ENCODE data around the gene OBSCN.

The OBSCN gene

GRCh38 chr1:228362141-228362883, 154.5 kb downstream of the OBSCN start:
- no peak for DNase-seq

GRCh38 chr1:228362884-228363450, 155.1 kb downstream of the OBSCN start:
- no peak for DNase-seq

DNA sequence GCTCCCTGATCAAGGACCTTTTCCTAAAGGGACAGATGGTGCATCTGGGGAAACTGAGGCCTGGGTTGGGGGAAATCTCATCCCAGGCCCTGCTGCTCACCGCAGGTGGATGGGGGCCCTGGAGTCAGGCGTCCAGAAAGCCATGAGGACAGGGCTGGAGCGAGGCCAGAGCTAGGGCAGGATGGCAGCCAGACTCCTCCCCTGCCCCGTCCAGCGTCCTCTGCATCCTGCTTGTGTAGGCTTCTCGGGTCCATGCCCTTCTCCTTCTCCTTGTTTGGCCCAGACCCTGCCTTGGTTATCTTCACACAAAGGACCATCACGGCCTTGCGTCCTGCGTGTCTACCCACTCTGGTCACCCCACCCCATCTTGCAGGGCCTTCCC, 155.8 kb downstream of the OBSCN start:
- DNase-seq, result no peak

GRCh38 chr1:228364068-228364705, 156.3 kb downstream of the OBSCN start:
- DNase-seq, result no peak

- DNase-seq, result no peak
These were observed 156.9 kb downstream of the OBSCN start for GRCh38 chr1:228364706-228365213.

GRCh38 chr1:228365271-228366061, 157.6 kb downstream of the OBSCN start:
- DNase-seq, result no peak

DNA sequence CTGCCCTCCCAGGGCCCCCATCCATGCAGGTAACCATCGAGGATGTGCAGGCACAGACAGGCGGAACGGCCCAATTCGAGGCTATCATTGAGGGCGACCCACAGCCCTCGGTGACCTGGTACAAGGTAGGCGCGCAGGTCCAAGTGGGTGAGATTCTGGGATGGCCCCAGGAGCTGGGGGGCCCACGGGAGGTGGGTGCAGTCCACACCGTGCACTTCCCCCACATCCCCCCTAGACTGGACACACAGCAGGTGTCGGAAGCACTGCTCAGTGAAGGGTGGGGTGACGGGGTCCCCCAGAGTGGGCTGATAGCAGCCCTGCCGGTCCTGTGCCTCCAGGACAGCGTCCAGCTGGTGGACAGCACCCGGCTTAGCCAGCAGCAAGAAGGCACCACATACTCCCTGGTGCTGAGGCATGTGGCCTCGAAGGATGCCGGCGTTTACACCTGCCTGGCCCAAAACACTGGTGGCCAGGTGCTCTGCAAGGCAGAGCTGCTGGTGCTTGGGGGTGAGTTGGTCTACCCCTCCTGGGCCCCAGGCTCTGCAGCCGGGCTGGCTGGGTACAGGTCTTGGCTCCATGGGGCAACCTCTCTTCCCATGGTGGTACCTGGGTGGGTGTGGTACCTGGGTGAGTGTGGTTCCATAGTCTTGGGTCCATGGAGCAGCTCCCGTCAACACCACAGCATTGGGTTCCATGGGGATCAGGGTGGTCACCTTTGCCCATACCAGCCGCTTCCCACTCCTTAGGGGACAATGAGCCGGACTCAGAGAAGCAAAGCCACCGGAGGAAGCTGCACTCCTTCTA, 158.4 kb downstream of the OBSCN start:
- DNase-seq, result no peak

- DNase-seq, result no peak
These were observed 159.3 kb downstream of the OBSCN start for GRCh38 chr1:228366866-228367741.

GRCh38 chr1:228367798-228368791, 160.3 kb downstream of the OBSCN start:
- no peak for DNase-seq

DNA sequence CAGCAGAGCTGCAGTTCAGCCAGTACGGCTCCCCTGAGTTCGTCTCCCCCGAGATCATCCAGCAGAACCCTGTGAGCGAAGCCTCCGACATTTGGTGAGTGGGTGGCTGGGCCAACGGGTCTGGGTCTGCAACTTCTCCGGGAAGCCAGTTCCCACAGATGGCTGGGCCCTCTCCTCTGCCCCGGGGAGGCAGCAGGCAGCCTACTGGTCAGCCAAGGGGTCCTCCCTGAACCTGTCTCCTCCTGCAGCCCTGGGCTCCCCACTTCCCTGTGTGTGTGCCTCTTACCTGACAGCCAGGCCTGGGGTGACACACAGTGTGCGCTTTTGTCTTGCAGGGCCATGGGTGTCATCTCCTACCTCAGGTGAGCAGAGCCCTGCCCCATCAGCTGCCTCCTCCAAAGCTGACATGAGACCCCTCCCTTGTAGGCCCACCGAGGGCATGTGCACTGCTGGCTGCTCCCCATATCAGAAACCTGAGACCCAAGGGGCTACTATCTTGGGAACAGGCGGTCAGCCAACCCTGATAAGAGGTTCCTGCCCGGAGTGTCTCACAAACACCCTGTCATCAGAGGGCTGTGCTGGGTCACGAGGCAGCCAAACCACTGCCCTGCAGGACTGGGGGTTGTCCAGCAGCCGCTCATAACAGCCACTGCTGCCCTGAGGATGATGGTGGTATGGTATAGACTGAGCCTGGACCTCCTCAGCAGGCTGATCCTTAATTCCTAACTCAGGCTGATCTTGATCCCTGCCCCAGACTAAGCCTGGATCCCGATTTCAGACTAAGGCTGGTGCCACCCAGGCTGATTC, 161.2 kb downstream of the OBSCN start:
- DNase-seq, result no peak

- DNase-seq, result no peak
These were observed 162.0 kb downstream of the OBSCN start for GRCh38 chr1:228369608-228370438.

DNA sequence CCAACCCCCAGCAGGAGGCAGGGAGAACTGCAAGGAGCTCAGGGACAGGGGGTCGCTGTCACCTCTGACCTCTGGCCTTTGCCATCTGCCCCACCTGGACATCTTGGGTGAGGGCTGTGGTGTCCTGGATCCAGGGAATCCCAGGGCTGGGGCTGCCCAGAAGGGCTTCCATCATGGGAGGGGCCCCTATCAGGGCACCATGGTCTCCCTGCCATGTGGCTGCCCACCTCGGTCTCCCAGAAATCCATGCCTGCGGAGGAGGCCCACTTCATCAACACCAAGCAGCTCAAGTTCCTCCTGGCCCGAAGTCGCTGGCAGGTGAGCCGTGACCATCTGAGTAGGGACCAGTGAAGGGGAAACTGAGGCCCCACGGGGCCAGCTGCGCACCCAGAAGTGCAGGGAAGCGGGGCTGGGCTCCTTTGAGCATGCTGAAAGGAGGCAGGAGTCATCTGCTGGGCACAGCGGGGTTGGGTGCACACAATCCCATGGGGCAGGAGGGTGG, 162.6 kb downstream of the OBSCN start:
- no peak for DNase-seq

- DNase-seq, result no peak
These were observed 163.3 kb downstream of the OBSCN start for GRCh38 chr1:228370941-228371740.

DNA sequence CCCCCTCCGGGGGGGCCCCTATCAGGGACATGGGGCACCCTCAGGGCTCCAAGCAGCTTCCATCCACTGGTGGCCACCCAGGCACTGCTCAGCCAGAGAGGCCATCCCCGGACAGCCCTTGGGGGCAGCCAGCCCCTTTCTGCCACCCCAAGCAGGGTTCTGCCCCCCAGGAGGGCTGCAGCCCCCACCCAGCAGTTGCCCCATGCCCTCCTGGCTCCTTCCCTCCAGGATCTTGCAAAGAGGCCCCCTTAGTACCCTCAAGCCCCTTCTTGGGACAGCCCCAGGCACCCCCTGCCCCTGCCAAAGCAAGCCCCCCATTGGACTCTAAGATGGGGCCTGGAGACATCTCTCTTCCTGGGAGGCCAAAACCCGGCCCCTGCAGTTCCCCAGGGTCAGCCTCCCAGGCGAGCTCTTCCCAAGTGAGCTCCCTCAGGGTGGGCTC, 163.9 kb downstream of the OBSCN start:
- no peak for DNase-seq

DNA sequence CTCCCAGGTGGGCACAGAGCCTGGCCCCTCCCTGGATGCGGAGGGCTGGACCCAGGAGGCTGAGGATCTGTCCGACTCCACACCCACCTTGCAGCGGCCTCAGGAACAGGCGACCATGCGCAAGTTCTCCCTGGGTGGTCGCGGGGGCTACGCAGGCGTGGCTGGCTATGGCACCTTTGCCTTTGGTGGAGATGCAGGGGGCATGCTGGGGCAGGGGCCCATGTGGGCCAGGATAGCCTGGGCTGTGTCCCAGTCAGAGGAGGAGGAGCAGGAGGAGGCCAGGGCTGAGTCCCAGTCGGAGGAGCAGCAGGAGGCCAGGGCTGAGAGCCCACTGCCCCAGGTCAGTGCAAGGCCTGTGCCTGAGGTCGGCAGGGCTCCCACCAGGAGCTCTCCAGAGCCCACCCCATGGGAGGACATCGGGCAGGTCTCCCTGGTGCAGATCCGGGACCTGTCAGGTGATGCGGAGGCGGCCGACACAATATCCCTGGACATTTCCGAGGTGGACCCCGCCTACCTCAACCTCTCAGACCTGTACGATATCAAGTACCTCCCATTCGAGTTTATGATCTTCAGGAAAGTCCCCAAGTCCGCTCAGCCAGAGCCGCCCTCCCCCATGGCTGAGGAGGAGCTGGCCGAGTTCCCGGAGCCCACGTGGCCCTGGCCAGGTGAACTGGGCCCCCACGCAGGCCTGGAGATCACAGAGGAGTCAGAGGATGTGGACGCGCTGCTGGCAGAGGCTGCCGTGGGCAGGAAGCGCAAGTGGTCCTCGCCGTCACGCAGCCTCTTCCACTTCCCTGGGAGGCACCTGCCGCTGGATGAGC, 164.5 kb downstream of the OBSCN start:
- DNase-seq, result no peak

GRCh38 chr1:228373004-228373680, 165.3 kb downstream of the OBSCN start:
- DNase-seq, result no peak
